NOMO-1 treated with DMSO at 0.1 percent for 48 hours (cell line): ENCODE results near the gene PLA2G3.

Source experiments
- DNase-seq: peaks from one replicate; lab custom pipeline; 2025; ENCODE audit not compliant: unreplicated experiment; lab: John Stamatoyannopoulos, UW

Gene PLA2G3

GRCh38 chr22:31087744-31088215 is 52.5 kb downstream of the PLA2G3 start:
- DNase-seq: no peak

GRCh38 chr22:31086703-31087330 is 53.5 kb downstream of the PLA2G3 start:
- DNase-seq: no peak

- DNase-seq: no peak
These were observed 54.4 kb downstream of the PLA2G3 start for GRCh38 chr22:31085928-31086327.

GRCh38 chr22:31085493-31085824 is 54.8 kb downstream of the PLA2G3 start:
- no peak for DNase-seq

GRCh38 chr22:31084811-31085492 is 55.4 kb downstream of the PLA2G3 start:
- DNase-seq: peak; percentile 75
